ENCODE data around the gene SCAPER.

Gene SCAPER

DNA sequence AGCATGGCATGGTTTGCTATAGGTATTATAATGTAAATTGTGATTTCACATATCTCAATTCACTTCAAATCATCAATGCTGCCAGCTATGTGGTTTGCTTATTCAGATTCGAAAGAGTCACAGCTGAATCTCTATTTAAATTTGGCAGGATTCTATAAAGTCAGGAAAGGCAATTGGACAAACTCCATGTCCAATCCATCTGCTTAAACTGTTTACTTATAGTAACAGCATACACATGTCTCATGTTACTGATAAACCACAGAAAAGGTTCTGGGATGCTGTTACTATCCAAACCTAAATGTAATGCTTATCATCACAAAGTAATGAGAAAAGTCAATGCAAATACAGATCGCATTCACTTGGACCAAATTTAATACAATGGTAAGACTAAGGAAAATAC, 338.9 kb downstream of the SCAPER start:
- H3K4me1 ChIP-seq (ENCODE audit: control insufficient read depth, insufficient read depth, low read length) = no peaks in the 10 kb centered on the region
- H3K9ac ChIP-seq (ENCODE audit: low read length) = no peak overlapping the region
- H3K36me3 ChIP-seq (ENCODE audit: control insufficient read depth, insufficient read depth, low read length, severe bottlenecking) = no peaks in the 10 kb centered on the region
- peaks cover 6% of the 10 kb centered on the region for H3K9me3 ChIP-seq (ENCODE audit: control insufficient read depth, low read length)
- no peak overlapping the region for H3K4me3 ChIP-seq (ENCODE audit: low read length)
- DNase-seq (ENCODE audit: low read depth) = peak; percentile 43
- H3K27me3 ChIP-seq (replicated peaks; ENCODE audit: control insufficient read depth, insufficient read depth, low read length) = no peaks in the 10 kb centered on the region

DNA sequence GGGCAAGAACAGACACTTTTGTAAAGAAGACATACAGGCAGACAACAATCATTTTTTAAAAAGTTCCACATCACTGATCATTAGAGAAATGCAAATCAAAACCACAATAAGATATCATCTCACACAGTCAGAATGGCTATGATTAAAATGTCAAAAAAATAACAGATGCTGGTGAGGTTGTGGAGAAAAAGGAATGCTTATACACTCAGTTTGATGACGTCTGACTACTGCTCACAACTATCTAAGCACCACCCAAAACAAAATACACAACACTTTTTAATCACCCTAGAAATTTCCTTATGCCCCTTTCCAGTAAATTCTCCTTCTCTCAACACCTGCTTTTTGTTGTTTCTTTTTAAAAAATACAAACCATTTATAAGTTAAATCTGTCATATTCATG, 339.8 kb downstream of the SCAPER start:
- DNase-seq (ENCODE audit: low read depth) = no peak
- Histone ChIP-seq H3K9ac (ENCODE audit: low read length) (no peak overlapping the region), H3K27me3 (replicated peaks; ENCODE audit: control insufficient read depth, insufficient read depth, low read length) (no peaks in the 10 kb centered on the region), H3K9me3 (ENCODE audit: control insufficient read depth, low read length) (peaks cover 6% of the 10 kb centered on the region), H3K4me3 (ENCODE audit: low read length) (no peak overlapping the region), H3K4me1 (ENCODE audit: control insufficient read depth, insufficient read depth, low read length) (no peaks in the 10 kb centered on the region), H3K36me3 (ENCODE audit: control insufficient read depth, insufficient read depth, low read length, severe bottlenecking) (no peaks in the 10 kb centered on the region)

- Histone ChIP-seq H3K4me3 (ENCODE audit: low read length) (no peak overlapping the region), H3K27me3 (replicated peaks; ENCODE audit: control insufficient read depth, insufficient read depth, low read length) (no peaks in the 10 kb centered on the region), H3K9ac (ENCODE audit: low read length) (no peak overlapping the region), H3K36me3 (ENCODE audit: control insufficient read depth, insufficient read depth, low read length, severe bottlenecking) (no peaks in the 10 kb centered on the region), H3K4me1 (ENCODE audit: control insufficient read depth, insufficient read depth, low read length) (no peaks in the 10 kb centered on the region), H3K9me3 (ENCODE audit: control insufficient read depth, low read length) (no peaks in the 10 kb centered on the region)
- DNase-seq (ENCODE audit: low read depth) = no peak
These were observed 349.9 kb downstream of the SCAPER start for GRCh38 chr15:76555247-76555646.

DNA sequence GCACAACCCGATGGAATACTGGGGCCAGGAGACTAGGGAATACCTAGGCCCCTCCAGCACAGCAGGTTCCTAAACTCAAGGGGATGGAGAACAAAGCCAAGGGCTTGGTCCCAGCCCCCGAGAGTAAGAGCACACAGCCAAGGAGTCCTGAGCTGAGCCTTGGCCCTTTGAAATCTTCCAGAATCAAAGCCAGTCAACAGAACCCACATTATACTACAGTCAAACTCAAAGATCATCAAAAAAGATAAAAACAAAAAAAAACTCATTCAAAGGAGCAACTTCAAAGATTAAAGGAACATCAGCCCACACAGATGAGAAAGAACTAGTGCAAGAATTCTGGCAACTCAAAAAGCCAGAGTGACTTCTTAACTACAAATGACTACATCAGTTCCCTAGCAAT, 351.6 kb downstream of the SCAPER start:
- no peak for DNase-seq (ENCODE audit: low read depth)
- H3K4me1 ChIP-seq (ENCODE audit: control insufficient read depth, insufficient read depth, low read length) = no peaks in the 10 kb centered on the region
- H3K36me3 ChIP-seq (ENCODE audit: control insufficient read depth, insufficient read depth, low read length, severe bottlenecking) = no peaks in the 10 kb centered on the region
- no peak overlapping the region for H3K9ac ChIP-seq (ENCODE audit: low read length)
- H3K9me3 ChIP-seq (ENCODE audit: control insufficient read depth, low read length) = no peaks in the 10 kb centered on the region
- H3K4me3 ChIP-seq (ENCODE audit: low read length) = no peak overlapping the region
- no peaks in the 10 kb centered on the region for H3K27me3 ChIP-seq (replicated peaks; ENCODE audit: control insufficient read depth, insufficient read depth, low read length)

- no peak overlapping the region for H3K4me3 ChIP-seq (ENCODE audit: low read length)
- H3K9ac ChIP-seq (ENCODE audit: low read length) = no peak overlapping the region
- no peaks in the 10 kb centered on the region for H3K4me1 ChIP-seq (ENCODE audit: control insufficient read depth, insufficient read depth, low read length)
- no peak for DNase-seq (ENCODE audit: low read depth)
- H3K9me3 ChIP-seq (ENCODE audit: control insufficient read depth, low read length) = no peaks in the 10 kb centered on the region
- H3K27me3 ChIP-seq (replicated peaks; ENCODE audit: control insufficient read depth, insufficient read depth, low read length) = no peaks in the 10 kb centered on the region
- H3K36me3 ChIP-seq (ENCODE audit: control insufficient read depth, insufficient read depth, low read length, severe bottlenecking) = no peaks in the 10 kb centered on the region
These were observed 352.0 kb downstream of the SCAPER start for GRCh38 chr15:76553102-76553501.

DNA sequence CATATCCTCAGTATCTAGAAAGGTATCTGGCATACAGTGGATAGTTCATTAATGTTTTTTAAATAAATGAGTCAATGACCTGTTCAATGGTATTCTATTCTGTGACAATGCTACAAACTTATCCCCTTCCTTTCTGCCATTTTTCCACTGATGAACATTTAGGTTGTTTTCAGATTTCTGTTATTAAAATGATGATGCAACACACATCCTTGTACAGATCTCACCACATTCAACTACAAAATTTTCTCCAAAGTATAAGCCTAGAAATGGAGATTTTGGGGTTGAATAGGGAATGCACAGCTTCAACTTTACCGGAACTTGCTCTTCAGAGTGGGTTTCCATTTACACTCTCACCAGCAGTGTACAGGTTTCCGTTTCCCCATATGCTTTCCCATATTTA, 358.3 kb downstream of the SCAPER start:
- no peak for DNase-seq (ENCODE audit: low read depth)
- Histone ChIP-seq H3K27me3 (replicated peaks; ENCODE audit: control insufficient read depth, insufficient read depth, low read length) (no peaks in the 10 kb centered on the region), H3K4me1 (ENCODE audit: control insufficient read depth, insufficient read depth, low read length) (no peaks in the 10 kb centered on the region), H3K36me3 (ENCODE audit: control insufficient read depth, insufficient read depth, low read length, severe bottlenecking) (no peaks in the 10 kb centered on the region), H3K9ac (ENCODE audit: low read length) (no peak overlapping the region), H3K4me3 (ENCODE audit: low read length) (no peak overlapping the region), H3K9me3 (ENCODE audit: control insufficient read depth, low read length) (no peaks in the 10 kb centered on the region)

GRCh38 chr15:76533995-76534394, 371.1 kb downstream of the SCAPER start:
- Histone ChIP-seq H3K4me1 (ENCODE audit: control insufficient read depth, insufficient read depth, low read length) (no peaks in the 10 kb centered on the region), H3K9me3 (ENCODE audit: control insufficient read depth, low read length) (no peaks in the 10 kb centered on the region), H3K27me3 (replicated peaks; ENCODE audit: control insufficient read depth, insufficient read depth, low read length) (no peaks in the 10 kb centered on the region), H3K36me3 (ENCODE audit: control insufficient read depth, insufficient read depth, low read length, severe bottlenecking) (no peaks in the 10 kb centered on the region), H3K9ac (ENCODE audit: low read length) (no peak overlapping the region), H3K4me3 (ENCODE audit: low read length) (no peak overlapping the region)
- no peak for DNase-seq (ENCODE audit: low read depth)

GRCh38 chr15:76533060-76533820, 371.9 kb downstream of the SCAPER start:
- H3K36me3 ChIP-seq (ENCODE audit: control insufficient read depth, insufficient read depth, low read length, severe bottlenecking) = no peaks in the 10 kb centered on the region
- no peaks in the 10 kb centered on the region for H3K27me3 ChIP-seq (replicated peaks; ENCODE audit: control insufficient read depth, insufficient read depth, low read length)
- no peak overlapping the region for H3K4me3 ChIP-seq (ENCODE audit: low read length)
- DNase-seq (ENCODE audit: low read depth) = no peak
- no peaks in the 10 kb centered on the region for H3K4me1 ChIP-seq (ENCODE audit: control insufficient read depth, insufficient read depth, low read length)
- no peaks in the 10 kb centered on the region for H3K9me3 ChIP-seq (ENCODE audit: control insufficient read depth, low read length)
- H3K9ac ChIP-seq (ENCODE audit: low read length) = no peak overlapping the region

DNA sequence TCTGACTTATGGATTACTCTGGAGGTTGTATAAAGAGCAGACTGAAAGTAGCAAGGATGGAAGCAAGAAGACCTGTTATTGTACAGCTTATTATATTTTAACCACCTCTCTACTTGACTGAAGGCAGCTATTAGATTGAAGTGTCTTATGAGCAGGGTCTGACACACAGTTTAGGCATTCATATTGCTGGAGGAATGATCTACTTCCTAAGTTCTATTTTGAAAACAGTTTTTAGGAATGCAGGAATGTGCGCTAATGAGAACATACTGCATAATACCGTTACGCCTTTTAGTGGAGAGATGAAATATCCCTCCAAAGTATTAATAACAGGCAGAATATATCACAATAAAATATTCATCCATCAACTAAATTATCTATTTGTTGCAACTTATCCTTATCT, 375.2 kb downstream of the SCAPER start:
- Histone ChIP-seq H3K9ac (ENCODE audit: low read length) (no peak overlapping the region), H3K27me3 (replicated peaks; ENCODE audit: control insufficient read depth, insufficient read depth, low read length) (no peaks in the 10 kb centered on the region), H3K4me1 (ENCODE audit: control insufficient read depth, insufficient read depth, low read length) (no peaks in the 10 kb centered on the region), H3K9me3 (ENCODE audit: control insufficient read depth, low read length) (no peaks in the 10 kb centered on the region), H3K4me3 (ENCODE audit: low read length) (no peak overlapping the region), H3K36me3 (ENCODE audit: control insufficient read depth, insufficient read depth, low read length, severe bottlenecking) (no peaks in the 10 kb centered on the region)
- DNase-seq (ENCODE audit: low read depth) = peak; percentile 7

- DNase-seq (ENCODE audit: low read depth) = no peak
- Histone ChIP-seq H3K9ac (ENCODE audit: low read length) (no peak overlapping the region), H3K27me3 (replicated peaks; ENCODE audit: control insufficient read depth, insufficient read depth, low read length) (no peaks in the 10 kb centered on the region), H3K9me3 (ENCODE audit: control insufficient read depth, low read length) (no peaks in the 10 kb centered on the region), H3K4me1 (ENCODE audit: control insufficient read depth, insufficient read depth, low read length) (no peaks in the 10 kb centered on the region), H3K4me3 (ENCODE audit: low read length) (no peak overlapping the region), H3K36me3 (ENCODE audit: control insufficient read depth, insufficient read depth, low read length, severe bottlenecking) (no peaks in the 10 kb centered on the region)
These were observed 379.0 kb downstream of the SCAPER start for GRCh38 chr15:76526111-76526510.

DNA sequence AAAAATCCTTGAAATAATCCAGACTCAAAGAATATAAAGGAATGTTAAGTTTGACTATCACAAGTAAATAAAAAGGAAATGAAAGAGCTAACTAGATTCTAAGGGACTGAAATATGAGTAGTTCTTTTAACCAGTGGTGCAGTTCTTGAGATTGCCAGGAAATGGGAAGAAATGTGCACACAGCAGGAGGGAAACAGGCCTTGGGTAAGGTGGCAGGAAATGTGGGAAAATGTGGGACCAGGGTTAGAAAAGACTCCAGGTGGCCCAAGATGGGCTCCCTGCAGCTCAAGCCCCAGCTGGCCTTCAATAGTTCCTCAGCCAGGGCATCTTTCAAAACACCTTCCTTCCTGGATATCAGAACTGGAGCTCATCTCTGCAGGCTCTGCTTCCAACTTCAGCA, 387.2 kb downstream of the SCAPER start:
- DNase-seq (ENCODE audit: low read depth) = no peak

DNA sequence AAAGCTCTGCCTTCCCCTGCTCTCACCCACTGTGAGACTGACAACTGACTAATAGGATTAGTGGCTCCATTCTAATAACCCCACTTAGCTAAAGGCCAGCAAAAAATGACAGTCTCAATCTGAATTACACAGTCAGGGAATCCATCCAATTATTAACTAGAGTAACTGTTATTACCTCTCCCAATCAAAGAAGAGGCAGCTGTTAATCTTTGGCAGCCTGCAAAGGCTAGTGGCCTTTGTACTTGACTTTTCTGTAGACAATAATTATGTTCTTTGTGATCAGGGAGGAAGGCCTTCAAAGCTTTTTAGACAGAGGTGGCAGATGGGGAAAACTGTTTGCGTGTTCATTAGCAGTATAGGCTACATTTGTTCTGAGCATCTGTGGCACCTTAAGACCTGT, 390.9 kb downstream of the SCAPER start:
- Histone ChIP-seq H3K4me3 (ENCODE audit: low read length) (no peak overlapping the region), H3K4me1 (ENCODE audit: control insufficient read depth, insufficient read depth, low read length) (no peaks in the 10 kb centered on the region), H3K9ac (ENCODE audit: low read length) (no peak overlapping the region), H3K9me3 (ENCODE audit: control insufficient read depth, low read length) (no peaks in the 10 kb centered on the region), H3K27me3 (replicated peaks; ENCODE audit: control insufficient read depth, insufficient read depth, low read length) (no peaks in the 10 kb centered on the region), H3K36me3 (ENCODE audit: control insufficient read depth, insufficient read depth, low read length, severe bottlenecking) (no peaks in the 10 kb centered on the region)
- no peak for DNase-seq (ENCODE audit: low read depth)

More for the DNA sequence above, 387.2 kb downstream of the SCAPER start:
- Histone ChIP-seq H3K27me3 (replicated peaks; ENCODE audit: control insufficient read depth, insufficient read depth, low read length) (no peaks in the 10 kb centered on the region), H3K9me3 (ENCODE audit: control insufficient read depth, low read length) (no peaks in the 10 kb centered on the region), H3K4me3 (ENCODE audit: low read length) (no peak overlapping the region), H3K36me3 (ENCODE audit: control insufficient read depth, insufficient read depth, low read length, severe bottlenecking) (no peaks in the 10 kb centered on the region), H3K9ac (ENCODE audit: low read length) (no peak overlapping the region), H3K4me1 (ENCODE audit: control insufficient read depth, insufficient read depth, low read length) (no peaks in the 10 kb centered on the region)
